ENCODE data around the gene ZNF217.
"Not testable (repeated sequence)": the region's sequence is repeated elsewhere in the genome, so short reads cannot be mapped to it uniquely, and the experiment has no call there.

ZNF217 gene

DNA sequence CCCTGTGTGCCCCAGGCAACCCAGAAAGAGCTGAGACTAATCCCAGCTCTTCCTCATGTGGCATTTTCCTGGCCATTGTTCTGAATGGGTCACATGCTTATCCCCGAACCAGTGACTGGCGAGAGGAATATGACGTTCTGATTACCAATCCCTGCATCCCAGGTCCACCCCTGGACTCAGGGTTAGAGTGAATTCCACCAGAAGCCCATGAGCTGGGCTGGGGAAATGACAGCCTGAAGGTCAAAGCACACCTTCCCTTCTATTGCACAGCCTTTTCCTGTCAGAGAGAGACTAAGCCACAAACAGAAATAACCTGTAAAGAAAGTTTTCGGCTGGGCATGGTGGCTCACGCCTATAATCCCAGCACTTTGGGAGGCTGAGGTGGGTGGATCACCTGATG, 70.9 kb downstream of the ZNF217 start:
- DNase-seq = no peak

DNA sequence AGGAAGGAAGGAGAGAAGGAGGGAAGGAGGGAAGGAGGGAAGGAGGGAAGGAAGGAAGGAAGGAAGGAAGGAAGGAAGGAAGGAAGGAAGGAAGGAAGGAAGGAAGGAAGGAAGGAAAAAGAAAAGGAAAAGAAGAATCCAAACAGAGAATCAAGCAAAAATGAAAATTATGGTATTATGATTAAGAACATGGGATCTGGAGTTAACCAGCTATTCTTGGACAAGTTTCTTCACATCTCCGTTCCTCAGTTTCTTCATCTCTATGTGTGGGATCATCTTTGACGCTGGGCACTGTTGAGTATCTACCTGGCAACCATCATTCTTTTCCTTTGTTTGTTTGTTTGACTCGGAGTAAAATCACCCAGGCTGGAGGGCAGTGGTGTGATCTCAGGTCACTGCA, 71.6 kb downstream of the ZNF217 start:
- DNase-seq = no peak

DNA sequence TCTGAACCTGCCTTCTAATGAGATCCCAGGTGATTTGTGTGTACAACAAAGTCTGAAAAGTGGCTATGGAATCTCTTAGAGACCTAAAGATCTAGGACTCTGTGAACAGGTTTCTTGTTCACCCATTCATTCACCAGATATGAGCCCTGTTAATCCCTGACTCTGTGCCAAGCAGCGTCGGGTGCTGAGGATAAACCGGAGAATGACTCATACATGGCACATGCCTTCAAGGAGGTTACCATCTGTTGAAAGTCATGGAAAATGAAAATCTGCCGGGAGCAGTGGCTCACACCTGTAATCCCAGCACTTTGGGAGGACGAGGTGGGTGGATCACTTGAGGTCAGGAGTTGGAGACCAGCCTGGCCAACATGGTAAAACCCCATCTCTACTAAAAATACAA, 72.2 kb downstream of the ZNF217 start:
- DNase-seq = not testable (repeated sequence)

DNA sequence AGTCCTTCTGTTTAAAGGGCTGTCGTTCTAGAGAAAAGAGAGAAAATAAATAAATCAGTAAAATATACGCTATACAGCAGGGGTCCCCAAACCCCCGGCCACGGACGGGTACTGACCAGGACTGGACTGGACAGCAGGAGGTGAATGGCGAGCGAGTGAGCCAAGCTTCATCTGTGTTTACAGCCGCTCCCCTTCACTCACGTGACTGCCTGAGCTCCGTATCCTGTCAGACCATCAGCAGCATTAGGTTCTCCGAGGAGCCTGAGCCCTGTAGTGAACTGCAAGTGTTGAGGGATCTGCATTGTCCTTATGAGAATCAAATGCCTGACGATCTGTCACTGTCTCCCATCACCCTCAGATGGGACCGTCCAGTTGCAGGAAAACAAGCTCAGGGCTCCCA, 76.5 kb downstream of the ZNF217 start:
- DNase-seq = no peak
